ENCODE measurements around the gene CAMK2A. TPM values are rescaled to one million over a fixed set of nuclear protein-coding genes. Genes with fewer than 3 reads are reported as not detected.

Gene CAMK2A
- total RNA-seq, 2 experiments from 2014 or later: not detected

GRCh38 chr5:150239794-150240122, 49.8 kb downstream of the CAMK2A start:
- intact Hi-C loops (cut with micrococcal nuclease; ENCODE audit: unreplicated experiment): no loop called here
- Histone ChIP-seq H3K27ac (ENCODE audit: low read depth, low read length, poor library complexity, severe bottlenecking) (no peak overlapping the region), H2AFZ (ENCODE audit: low read length) (no peak overlapping the region), H4K20me1 (ENCODE audit: insufficient read depth, low read length) (no peaks in the 10 kb centered on the region), H3K9me3 (ENCODE audit: low read length) (no peaks in the 10 kb centered on the region), H3K4me2 (ENCODE audit: low read length) (no peak overlapping the region), H3K4me3 (ENCODE audit: low read depth, low read length, poor library complexity, severe bottlenecking) (no peak overlapping the region), H3K4me1 (ENCODE audit: insufficient read depth, low read length, poor library complexity, severe bottlenecking) (no peaks in the 10 kb centered on the region), H3K79me2 (ENCODE audit: insufficient read depth, low read depth, low read length) (no peaks in the 10 kb centered on the region), H3K9me2 (ENCODE audit: insufficient read depth, low read length) (no peaks in the 10 kb centered on the region), H3K36me3 (ENCODE audit: insufficient read depth, low read length) (no peaks in the 10 kb centered on the region)
- POLR2A ChIA-PET: no interaction called here
- BruUV-seq (replicated peaks): no TSS peak
- no peak for DNase-seq (ENCODE audit: low spot score)
- TF ChIP-seq EZH2phosphoT487 (IDR thresholded peaks at IDR 0.05; ENCODE audit: borderline replicate concordance, low read depth, low read length): no peak
- no peak for TF ChIP-seq CTCF (conservative IDR thresholded peaks at IDR 0.05; ENCODE audit: low read length)
- CTCF ChIA-PET (ENCODE audit: unreplicated experiment): no interaction called here

GRCh38 chr5:150239099-150239793, 50.3 kb downstream of the CAMK2A start:
- Histone ChIP-seq H2AFZ (ENCODE audit: low read length) (no peak overlapping the region), H3K27ac (ENCODE audit: low read depth, low read length, poor library complexity, severe bottlenecking) (no peak overlapping the region), H3K36me3 (ENCODE audit: insufficient read depth, low read length) (no peaks in the 10 kb centered on the region), H3K9me3 (ENCODE audit: low read length) (no peaks in the 10 kb centered on the region), H3K9me2 (ENCODE audit: insufficient read depth, low read length) (no peaks in the 10 kb centered on the region), H3K79me2 (ENCODE audit: insufficient read depth, low read depth, low read length) (no peaks in the 10 kb centered on the region), H3K4me3 (ENCODE audit: low read depth, low read length, poor library complexity, severe bottlenecking) (no peak overlapping the region), H3K4me1 (ENCODE audit: insufficient read depth, low read length, poor library complexity, severe bottlenecking) (no peaks in the 10 kb centered on the region), H4K20me1 (ENCODE audit: insufficient read depth, low read length) (no peaks in the 10 kb centered on the region), H3K4me2 (ENCODE audit: low read length) (no peak overlapping the region)
- BruUV-seq (replicated peaks): no TSS peak
- intact Hi-C loops (cut with micrococcal nuclease; ENCODE audit: unreplicated experiment): no loop called here
- TF ChIP-seq CTCF (conservative IDR thresholded peaks at IDR 0.05; ENCODE audit: low read length) (no peak), EZH2phosphoT487 (IDR thresholded peaks at IDR 0.05; ENCODE audit: borderline replicate concordance, low read depth, low read length) (no peak)
- POLR2A ChIA-PET: interaction anchor here (0.6 kb wide), 1 partner anchor 1336 kb away, joined by 3 read pairs; no protein-coding TSS in a partner anchor
- CTCF ChIA-PET (ENCODE audit: unreplicated experiment): no interaction called here
- DNase-seq (ENCODE audit: low spot score): no peak

- CTCF ChIA-PET (ENCODE audit: unreplicated experiment): interaction anchor here (0.5 kb wide), 1 partner anchor 43 kb away, joined by 3 read pairs; no protein-coding TSS in a partner anchor
Observed at GRCh38 chr5:150238646-150239045, 50.9 kb downstream of the CAMK2A start.

More at GRCh38 chr5:150238646-150239045, 50.9 kb downstream of the CAMK2A start:
- Histone ChIP-seq H3K9me3 (ENCODE audit: low read length) (no peaks in the 10 kb centered on the region), H3K27ac (ENCODE audit: low read depth, low read length, poor library complexity, severe bottlenecking) (no peak overlapping the region), H3K4me2 (ENCODE audit: low read length) (no peak overlapping the region), H2AFZ (ENCODE audit: low read length) (no peak overlapping the region), H3K4me1 (ENCODE audit: insufficient read depth, low read length, poor library complexity, severe bottlenecking) (no peaks in the 10 kb centered on the region), H4K20me1 (ENCODE audit: insufficient read depth, low read length) (no peaks in the 10 kb centered on the region), H3K79me2 (ENCODE audit: insufficient read depth, low read depth, low read length) (no peaks in the 10 kb centered on the region), H3K9me2 (ENCODE audit: insufficient read depth, low read length) (no peaks in the 10 kb centered on the region), H3K4me3 (ENCODE audit: low read depth, low read length, poor library complexity, severe bottlenecking) (no peak overlapping the region), H3K36me3 (ENCODE audit: insufficient read depth, low read length) (no peaks in the 10 kb centered on the region)
- intact Hi-C loops (cut with micrococcal nuclease; ENCODE audit: unreplicated experiment): no loop called here
- POLR2A ChIA-PET: interaction anchor here (0.6 kb wide), 2 partner anchors 49 to 1337 kb away, joined by 3 read pairs; no protein-coding TSS in a partner anchor
- TF ChIP-seq CTCF (conservative IDR thresholded peaks at IDR 0.05; ENCODE audit: low read length): no peak
- BruUV-seq (replicated peaks): no TSS peak
- no peak for DNase-seq (ENCODE audit: low spot score)
